Left lobe of liver (tissue), 2 donors: ENCODE data around the gene SCARF2. TPM values are rescaled to one million over a fixed set of nuclear protein-coding genes. Genes with fewer than 3 reads are reported as not detected.
"Not testable (repeated sequence)": the region's sequence is repeated elsewhere in the genome, so short reads cannot be mapped to it uniquely, and the experiment has no call there.

Source experiments
- ATAC-seq: fragments of 200-7000 bp; cut with Tn5 transposase; one replicate; pipeline ENCODE4 v1.9.1; 2020; ENCODE audit warnings: mild to moderate bottlenecking, moderate library complexity
- DNase-seq: peaks from one replicate; pipeline ENCODE4 v3.0.0-alpha.2; 2020; ENCODE audit warnings: low spot score
- total RNA-seq: library from RNA; stranded (reverse); gene quantifications from one replicate; pipeline ENCODE4 v1.2.1, GENCODE V29; 2021
- donor health status: DM: no; HTN: no; CAD: no; lungs with moderate emphysema.
- donor health status: DM: no; HTN: yes; CAD: no.

Gene SCARF2, protein sequence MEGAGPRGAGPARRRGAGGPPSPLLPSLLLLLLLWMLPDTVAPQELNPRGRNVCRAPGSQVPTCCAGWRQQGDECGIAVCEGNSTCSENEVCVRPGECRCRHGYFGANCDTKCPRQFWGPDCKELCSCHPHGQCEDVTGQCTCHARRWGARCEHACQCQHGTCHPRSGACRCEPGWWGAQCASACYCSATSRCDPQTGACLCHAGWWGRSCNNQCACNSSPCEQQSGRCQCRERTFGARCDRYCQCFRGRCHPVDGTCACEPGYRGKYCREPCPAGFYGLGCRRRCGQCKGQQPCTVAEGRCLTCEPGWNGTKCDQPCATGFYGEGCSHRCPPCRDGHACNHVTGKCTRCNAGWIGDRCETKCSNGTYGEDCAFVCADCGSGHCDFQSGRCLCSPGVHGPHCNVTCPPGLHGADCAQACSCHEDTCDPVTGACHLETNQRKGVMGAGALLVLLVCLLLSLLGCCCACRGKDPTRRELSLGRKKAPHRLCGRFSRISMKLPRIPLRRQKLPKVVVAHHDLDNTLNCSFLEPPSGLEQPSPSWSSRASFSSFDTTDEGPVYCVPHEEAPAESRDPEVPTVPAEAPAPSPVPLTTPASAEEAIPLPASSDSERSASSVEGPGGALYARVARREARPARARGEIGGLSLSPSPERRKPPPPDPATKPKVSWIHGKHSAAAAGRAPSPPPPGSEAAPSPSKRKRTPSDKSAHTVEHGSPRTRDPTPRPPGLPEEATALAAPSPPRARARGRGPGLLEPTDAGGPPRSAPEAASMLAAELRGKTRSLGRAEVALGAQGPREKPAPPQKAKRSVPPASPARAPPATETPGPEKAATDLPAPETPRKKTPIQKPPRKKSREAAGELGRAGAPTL
- 2.2 TPM for total RNA-seq

DNA sequence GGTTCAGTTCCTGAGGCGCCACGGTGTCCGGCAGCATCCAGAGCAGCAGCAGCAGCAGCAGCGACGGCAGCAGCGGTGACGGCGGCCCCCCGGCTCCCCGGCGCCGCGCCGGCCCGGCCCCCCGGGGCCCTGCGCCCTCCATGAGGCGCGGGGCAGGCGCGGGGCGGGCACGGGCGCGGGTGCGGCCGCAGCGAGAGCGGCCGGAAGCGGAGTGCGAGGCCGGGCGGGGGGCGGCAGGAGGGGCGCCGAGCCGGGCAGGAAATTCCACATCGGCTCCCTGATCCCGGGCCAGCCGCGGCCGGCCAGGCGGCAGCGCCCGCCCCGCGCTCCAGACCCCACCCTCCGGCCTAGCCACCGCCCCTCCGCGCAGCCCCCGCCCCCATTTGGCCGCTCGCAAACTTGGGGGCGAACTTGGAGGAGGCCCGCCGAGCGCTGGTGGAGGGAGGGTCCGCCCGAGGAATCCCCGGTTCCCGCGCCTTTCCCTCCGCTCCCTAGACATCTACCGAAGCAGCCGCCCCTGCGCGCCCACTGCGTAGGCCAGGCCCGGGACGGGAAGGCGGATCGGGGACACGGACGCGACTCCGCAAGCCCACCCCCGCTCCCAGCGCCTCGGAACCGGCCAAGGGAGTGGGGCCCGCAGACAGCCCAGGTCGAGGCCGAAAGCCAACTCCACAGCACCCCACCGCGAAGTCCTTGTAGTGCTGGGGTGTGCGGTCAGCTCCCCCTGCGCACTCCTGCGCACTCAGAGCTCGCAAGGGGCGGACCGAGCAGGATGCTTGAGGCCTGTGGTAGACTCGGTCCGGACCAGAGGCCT, at the start of gene SCARF2:
Gene SCARF2 (minus strand): TSS at position 213 of the 814 bp plus-strand sequence. CDS start 71 bp downstream, at position 142.
- peak; percentile 36 for ATAC-seq
- no peak for DNase-seq

DNA sequence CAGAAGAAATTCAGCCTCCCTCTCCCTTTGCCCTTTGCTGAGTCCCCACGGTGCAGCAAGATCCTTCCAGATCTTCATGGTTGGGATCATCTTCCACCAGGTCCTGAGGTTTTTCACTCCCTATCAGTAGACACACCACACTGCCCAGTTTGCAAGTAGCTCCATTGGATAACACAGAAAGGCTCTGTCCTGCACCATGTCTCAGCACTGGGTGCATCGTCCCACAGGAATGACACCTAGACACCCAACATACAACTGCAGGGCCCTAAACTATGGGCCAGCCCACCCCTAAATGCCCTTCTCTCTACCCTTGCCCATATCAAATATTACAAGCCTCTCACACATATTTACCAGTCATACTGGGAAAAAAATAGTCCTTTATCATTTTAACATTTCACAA, 48.6 kb upstream of the SCARF2 start:
- ATAC-seq (no peak), DNase-seq (no peak)

DNA sequence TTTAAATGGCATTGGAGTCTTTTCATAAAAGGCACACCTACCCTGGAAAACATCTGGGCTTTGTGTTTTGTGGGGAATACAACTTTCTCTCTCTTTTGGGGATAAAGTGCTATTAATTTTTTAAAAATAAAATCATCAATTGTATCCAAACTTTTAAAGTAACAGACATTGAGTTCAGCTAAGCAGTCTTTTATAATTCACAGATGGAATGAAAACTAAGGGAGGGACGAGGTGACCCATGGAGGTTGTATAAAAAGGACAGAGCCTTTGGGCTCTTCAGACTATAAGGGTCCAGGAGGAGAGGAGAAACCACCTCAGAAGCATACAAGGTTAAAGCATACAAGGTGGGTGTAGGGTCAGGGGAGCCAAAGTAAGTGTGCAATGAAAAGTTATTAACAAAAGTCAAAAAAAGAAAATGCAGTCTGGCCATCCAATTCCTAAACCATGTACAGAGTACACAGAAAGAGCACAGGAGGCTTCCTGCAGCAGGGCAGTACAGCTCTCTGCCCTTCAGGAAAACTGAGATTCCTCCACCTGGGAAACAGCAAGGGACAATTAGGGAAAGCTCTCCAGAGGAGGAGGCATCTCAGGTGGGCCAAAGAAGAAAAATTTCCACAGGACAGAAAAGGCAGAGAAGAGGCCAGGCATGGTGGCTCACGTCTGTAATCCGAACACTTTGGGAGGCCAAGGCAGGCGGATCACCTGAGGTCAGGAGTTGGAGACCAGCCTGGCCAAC, 47.5 kb upstream of the SCARF2 start:
- no peak for DNase-seq
- ATAC-seq = no peak

DNA sequence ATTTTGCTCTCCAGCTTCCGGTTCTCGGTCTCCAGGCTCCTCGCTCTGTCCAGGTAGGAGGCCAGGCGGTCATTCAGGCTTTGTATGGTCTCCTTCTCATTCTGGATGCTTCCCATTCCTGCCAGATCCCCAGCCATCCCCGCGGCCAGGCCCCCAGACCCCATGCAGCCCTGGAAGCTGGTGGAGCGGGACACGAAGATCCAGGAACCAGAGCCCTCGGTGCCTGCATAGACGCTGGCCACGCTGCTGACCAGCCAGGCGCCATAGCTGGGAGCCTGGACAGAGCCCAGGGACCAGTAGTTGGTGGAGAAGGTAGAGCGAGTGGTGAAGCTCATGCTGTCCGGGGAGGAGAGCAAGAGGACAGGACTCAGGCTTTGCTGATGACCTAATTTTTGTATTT, 46.1 kb upstream of the SCARF2 start:
- DNase-seq = no peak
- ATAC-seq = no peak

DNA sequence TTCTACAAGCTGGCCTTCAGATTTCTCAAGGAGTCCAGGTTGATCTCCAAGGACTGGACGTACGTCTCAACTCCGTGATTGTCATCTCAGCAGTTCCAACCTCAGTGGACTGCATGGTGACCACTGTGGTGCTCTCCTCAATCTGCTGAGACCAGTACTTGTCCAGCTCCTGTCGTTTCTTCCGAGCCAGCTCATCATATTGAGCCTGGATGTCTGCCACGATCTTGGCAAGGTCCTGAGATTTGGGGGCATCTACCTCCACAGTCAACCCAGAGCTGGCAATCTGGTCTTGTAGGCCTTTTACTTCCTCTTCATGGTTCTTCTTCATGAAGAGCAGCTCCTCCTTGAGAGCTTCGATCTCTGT, 45.5 kb upstream of the SCARF2 start:
- DNase-seq, ATAC-seq: not testable (repeated sequence)

DNA sequence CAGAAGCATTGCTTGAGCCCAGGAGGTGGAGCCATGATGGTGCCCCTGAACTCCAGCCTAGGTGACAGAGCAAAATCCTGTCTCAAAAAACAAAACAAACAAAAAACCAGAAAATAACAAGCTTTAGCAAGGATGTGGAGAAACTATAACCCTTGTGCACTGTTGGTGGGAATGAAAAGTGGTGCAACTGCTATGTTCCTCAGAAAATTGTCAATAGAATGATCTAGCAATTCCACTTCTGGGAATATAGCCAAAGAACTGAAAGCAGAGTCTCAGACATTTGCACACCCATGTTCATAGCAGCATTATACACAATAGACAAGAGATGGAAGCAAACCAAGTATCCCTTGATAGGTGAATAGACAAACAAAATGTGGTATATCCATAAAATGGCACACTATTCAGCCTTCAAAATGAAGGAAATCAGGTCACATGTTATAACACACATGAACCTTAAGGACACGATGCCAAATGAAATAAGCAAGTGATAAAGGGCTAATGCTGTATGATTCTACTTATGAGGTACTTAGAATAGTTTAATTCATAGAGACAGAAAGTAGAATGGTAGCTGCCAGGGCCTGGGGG, 42.1 kb upstream of the SCARF2 start:
- DNase-seq (no peak), ATAC-seq (peak; percentile 59)

DNA sequence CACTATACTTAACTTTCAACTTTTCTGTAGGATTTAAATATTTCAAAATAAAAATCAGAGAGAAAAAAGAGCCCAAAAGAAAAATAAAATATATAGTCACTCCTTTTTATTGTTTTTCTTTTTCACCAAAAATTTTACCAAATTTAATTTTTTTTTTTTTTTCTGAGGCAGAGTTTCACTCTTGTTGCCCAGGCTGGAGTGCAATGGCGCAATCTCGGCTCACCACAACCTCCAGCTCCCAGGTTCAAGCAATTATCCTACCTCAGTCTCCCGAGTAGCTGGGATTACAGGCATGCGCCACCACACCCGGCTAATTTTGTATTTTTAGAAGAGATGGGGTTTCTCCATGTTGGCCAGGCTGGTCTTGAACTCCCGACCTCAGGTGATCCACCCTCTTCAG, 40.4 kb upstream of the SCARF2 start:
- DNase-seq, ATAC-seq: not testable (repeated sequence)

DNA sequence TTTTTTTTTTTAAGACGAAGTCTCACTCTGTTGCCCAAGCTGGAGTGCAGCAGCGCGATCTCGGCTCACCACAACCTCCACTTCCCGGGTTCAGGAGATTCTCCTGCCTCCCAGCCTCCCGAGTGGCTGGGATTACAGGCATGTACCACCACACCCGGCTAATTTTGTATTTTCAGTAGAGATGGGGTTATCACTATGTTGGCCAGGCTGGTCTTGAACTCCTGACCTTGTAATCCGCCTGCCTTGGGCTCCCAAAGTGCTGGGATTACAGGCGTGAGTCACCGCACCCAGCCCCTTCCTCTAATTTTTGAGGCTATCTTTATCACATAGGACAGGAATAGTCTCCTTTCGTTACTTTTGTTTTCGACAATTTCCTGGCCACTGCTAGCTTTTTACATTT, 37.9 kb upstream of the SCARF2 start:
- not testable (repeated sequence) for DNase-seq, ATAC-seq

DNA sequence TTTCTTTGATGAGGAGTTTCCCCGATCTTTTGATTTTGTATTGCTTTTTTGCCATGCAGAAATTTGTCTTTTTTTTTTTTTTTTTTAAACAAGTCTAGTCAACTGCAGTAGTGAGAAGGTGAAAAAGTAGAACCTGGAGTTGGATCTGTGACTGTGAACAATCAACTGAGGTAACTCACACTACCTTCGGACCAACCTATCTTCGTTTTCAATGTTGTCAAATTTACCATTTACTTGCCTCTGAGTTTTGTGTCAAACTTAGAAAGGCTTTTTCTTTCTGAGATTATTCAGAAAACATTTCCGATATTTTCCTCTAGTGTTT, 37.5 kb upstream of the SCARF2 start:
- DNase-seq = no peak

DNA sequence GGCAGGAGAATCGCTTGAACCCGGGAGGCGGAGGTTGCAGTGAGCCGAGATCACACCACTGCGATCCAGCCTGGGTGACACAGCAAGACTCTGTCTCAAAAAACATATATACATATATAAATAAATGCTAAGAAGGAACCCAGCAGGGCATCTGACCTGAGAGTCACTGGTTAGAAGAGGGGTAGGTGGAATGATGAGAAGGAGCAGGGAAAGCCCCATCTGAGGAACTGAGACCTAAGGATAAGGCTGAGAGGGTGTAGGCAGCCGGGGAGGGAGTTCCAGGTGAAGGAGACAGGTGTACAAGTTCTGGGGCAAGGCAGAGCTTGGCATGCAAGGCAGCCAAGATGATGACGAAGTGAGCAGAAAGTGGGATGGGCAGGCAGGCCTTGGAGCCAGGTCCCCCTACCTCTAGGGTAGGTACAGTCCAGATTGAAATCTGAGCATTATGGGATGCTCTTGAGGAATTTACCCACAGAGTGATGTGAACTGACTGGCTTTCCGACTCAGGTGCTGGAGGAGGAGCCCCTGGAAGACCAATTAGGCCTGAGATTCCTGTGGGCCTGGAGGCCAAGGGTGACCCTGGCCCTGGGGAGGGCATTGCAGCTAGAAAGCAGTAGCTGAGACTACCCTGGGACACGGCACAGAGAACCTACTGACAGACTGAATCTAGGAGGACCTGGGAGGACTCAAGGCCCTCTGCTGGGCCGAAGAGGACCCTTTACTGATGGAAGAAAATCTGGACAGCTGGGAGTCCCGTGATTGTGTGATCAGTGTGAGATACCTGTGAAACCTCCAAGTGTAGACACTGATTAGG, 35.2 kb upstream of the SCARF2 start:
- DNase-seq (no peak), ATAC-seq (no peak)

More for the DNA sequence above, 37.5 kb upstream of the SCARF2 start:
- ATAC-seq = no peak

DNA sequence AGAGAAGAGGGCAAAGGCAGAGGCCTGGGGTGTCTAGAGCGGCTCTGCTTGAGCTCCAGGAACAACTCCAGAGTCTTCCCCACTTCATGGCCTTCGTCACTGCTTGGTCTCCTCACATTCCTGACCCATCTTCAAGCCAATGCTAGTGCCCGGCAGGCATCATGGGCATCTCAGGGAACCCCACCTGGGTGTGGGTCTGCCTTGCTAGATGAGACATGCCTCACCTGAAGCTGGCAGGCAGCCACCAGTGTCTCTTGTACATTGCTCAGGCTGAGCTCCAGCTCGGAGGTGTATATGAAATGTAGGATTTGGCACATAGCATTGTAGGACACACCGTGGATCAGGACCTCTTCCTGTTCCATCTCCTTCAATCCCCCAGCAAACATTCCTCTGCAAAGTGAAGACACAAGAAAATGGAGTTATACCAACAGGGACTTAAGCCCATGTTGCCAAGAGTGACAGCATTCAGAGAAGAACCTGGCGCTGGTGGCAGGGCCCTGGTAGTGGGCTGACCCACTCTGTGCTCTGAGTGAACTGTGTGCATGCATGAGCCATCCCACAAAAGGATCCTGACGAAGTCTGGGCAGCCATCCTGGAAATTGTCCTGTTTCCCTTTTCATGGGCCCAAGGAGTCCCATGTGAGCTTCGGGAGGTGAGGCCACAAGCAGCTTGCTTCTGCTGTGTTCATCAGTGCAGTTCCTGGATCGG, 33.7 kb upstream of the SCARF2 start:
- ATAC-seq (no peak), DNase-seq (no peak)

DNA sequence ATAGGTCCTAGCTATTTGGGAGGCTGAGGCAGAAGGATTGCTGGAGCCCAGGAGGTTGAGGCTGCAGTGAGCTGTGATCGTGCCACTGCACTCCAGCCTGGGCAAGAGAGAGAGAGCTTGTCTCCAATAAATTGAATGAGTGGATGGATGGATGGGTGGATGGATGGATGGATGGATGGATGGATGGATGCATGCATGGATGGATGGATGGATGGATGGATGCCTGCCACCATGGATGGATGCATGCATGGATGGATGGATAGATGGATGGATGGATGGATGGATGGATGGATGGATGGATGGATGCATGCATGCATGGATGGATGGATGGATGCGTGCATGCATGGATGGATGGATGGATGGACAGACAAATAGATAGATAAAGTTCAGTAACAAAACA, 32.9 kb upstream of the SCARF2 start:
- DNase-seq, ATAC-seq: not testable (repeated sequence)

DNA sequence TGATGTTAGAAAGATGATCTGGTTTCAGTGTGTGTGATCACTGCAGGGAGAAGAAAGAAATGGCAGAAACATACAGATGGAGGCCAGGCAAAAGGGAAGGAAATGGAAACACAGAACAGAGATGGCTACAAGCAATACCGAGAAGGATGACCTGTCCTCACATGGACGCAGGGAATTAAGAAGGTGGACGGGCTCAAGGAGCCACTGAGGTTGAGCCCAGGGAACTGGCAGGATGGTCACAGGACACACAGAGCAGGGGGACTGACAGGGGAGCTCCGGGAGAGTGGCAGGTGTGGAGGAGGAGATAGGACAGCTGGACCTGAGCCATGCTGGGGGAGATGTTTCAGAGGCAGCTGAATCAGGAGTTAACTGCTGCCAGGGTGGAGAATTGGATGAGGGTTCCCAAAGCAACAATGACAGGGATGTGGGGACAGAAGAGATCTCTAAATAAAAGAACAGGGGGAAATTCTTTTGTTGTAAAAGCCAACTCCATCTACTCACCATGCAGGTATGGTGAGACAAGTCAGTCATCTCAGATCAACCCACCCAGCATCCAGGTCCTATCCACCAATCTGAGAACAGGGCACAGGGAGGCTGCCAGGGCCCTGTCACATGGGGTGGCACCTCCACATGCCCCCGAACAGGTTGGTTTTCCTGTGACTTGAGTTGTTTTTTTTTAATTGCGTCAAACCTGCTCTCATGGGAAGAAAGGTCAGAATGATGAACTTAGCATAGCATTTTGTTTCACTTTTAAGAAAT, 31.7 kb upstream of the SCARF2 start:
- ATAC-seq = no peak
- DNase-seq = no peak

DNA sequence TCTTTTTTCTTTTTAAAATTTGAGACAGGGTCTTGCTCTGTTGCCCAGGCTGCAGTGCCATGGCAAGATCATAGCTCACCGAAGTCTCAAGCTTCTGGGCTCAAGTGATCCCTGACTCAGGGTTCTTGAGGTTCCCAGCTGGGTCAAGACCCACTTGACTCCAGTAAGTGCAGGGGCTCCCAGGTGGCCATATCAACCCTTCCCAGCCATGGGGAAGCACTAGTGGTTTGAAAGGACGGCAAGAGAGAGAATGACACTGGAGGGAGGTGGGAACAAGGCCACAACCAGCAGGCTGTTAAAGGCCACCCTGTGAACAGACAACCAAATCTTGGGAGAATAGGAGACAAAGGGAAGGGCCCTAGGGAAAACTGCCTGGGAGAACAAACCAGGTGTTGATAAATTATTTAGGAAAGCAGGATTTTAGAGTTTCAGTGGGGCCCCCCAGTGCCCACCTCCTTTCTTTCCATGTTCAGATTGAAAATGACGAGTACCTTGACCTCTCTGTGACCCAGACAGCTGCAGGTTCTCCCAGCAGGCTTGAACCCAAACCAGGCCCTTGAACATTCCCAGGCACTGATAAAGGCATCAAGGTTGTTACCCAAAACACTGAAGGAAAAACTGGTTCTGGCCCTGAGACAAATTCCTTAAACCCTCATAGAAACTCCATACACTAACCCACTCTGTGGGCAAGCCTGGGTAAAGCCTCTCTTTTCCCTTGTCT, 29.2 kb upstream of the SCARF2 start:
- DNase-seq (no peak), ATAC-seq (no peak)

DNA sequence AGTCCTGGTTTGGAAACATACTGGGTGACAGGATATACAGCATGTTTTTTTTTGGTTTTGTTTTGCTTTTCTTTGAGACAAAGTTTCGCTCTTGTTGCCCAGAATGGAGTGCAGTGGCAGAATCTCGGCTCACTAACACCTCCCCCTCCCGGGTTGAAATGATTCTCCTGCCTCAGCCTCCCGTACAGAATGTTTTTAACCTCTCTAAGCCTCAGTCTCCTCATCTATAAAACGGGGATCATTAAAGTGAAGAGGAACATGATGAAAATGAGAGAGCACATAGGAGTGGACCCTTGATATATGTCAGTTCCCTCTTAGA, 28.1 kb upstream of the SCARF2 start:
- no peak for DNase-seq
- ATAC-seq = no peak

DNA sequence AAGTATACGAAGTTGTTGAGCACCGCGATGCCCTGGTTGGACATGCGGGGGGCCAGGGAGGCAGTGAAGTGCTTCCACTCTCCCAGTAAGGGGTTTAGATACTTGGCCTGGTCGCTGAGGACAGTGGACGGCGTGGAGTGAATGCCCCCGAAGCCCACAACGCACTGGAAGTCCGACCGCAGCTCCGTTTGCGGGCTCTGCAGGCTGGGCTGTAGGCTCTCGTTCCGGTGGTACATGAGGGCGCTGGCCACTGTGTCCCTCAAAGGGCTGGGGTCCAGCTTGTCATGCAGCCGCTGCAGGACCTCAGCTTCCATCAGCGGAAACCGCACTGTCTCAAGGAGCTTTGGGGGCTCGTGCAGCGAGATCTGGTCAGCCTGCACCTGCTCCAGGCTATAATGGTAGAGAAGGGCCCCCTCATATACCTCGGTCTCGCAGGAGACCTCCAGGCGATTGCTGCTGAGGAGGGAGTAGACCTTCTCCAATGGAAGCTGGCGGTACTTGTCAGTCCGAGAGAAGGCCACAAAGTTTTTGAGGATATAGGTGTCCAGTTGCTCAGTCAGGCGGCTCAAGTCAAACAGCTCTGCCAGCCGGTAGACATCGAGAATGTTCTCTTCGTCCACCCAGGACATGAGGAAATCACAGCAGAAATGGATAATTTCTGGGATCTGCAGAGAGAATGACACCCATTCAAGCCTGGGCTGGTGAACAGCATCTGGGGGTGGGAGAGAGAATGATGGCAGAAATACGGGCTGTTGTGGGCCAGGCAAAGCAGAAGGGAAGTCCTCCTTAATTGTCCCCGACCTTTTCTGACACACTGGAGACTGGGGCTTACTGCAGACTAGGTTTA, 27.5 kb upstream of the SCARF2 start:
- DNase-seq = no peak
- ATAC-seq = no peak
